Measurements from ENCODE around the gene GJA3. TPM values are rescaled to one million over a fixed set of nuclear protein-coding genes. Genes with fewer than 3 reads are reported as not detected.

GJA3 gene
- total and polyA plus RNA-seq, 9 of the 15 experiments (the other 6 are each of a cell fraction or from before 2014, with no cell fraction given) = 0.03 to 0.13 (median 0.04) TPM; not detected in 4

DNA sequence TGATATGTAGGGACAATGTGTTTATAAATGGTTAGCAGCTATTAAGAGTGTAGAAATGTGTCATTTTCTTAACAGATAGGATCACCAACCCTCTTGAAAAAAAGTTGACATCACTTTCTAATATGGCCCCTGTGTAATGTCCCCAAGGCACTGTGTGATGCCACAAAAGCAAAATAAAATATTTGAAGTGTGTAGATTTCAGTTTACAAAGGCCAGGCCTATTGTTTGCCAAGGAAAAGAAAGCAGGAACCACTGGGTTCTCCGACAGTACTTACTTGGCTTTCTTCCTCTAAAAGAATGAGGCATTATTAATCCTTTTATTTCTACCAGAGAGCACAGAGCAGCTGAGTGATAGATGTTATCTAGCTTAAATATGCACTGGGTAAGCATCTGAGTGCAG is 10.5 kb upstream of the GJA3 start:
- no peak overlapping the region for H3K4me2 ChIP-seq (ENCODE audit: insufficient read depth, low read length)
- H3K27me3 ChIP-seq (ENCODE audit: control insufficient read depth in 2 of 2, insufficient read depth in 2 of 2, low read length in 2 of 2) = peaks cover 8 to 50% of the 10 kb centered on the region in 2 experiments; a peak in 3 of 5 replicates
- ChIA-PET CTCF (ENCODE audit: low intra/inter-chr PET ratio) (no interaction called here), POLR2A (no interaction called here)
- no peaks in the 10 kb centered on the region for H3K9me3 ChIP-seq (replicated peaks; ENCODE audit: control insufficient read depth, insufficient read depth, low read depth, low read length)
- WGBS (ENCODE audit: insufficient coverage, low coverage, missing lambda C conversion rate) = 13% methylated on average over 1 of the region's 1 CpG
- H3K79me2 ChIP-seq (ENCODE audit: control insufficient read depth, insufficient read depth, low read length) = no peaks in the 10 kb centered on the region
- no peaks in the 10 kb centered on the region for H3K9me1 ChIP-seq (ENCODE audit: control insufficient read depth, insufficient read depth, low read length)
- H3K27ac ChIP-seq (ENCODE audit: extremely low read depth, low read depth, low read length) = no peak overlapping the region
- FAIRE-seq (no peak), DNase-seq (ENCODE audit: extremely low read depth in 1 of 4, low spot score in 3 of 4) (no peak), ATAC-seq (no peak)
- intact Hi-C loops (cut with micrococcal nuclease) = no loop called here
- H3K4me1 ChIP-seq (replicated peaks in 1 of 2; ENCODE audit: control insufficient read depth in 2 of 2, insufficient read depth in 2 of 2, low read length in 2 of 2) = peaks cover 0 to 5% of the 10 kb centered on the region in 2 experiments; a peak in 2 of 5 replicates
- no peak overlapping the region for H2AFZ ChIP-seq (ENCODE audit: low read depth, low read length)
- no peaks in the 10 kb centered on the region for H3K36me3 ChIP-seq (ENCODE audit: control insufficient read depth, insufficient read depth, low read length)
- BruUV-seq (replicated peaks) = no TSS peak
- in situ Hi-C loops (cut with MboI) = no loop called here
- H3K9ac ChIP-seq (ENCODE audit: insufficient read depth in 1 of 2, low read depth in 2 of 2, low read length in 2 of 2) = no peak overlapping the region
- no peaks in the 10 kb centered on the region; the same call in 1 of the 2 replicates for H4K20me1 ChIP-seq (replicated peaks; ENCODE audit: control insufficient read depth, insufficient read depth, low read length)
- no peak overlapping the region for H3K4me3 ChIP-seq
- no peak for TF ChIP-seq NCOR1 (IDR thresholded peaks at IDR 0.05)
- no peak for TF ChIP-seq YBX1 (IDR thresholded peaks at IDR 0.05)
- TF ChIP-seq, protein P1, sequence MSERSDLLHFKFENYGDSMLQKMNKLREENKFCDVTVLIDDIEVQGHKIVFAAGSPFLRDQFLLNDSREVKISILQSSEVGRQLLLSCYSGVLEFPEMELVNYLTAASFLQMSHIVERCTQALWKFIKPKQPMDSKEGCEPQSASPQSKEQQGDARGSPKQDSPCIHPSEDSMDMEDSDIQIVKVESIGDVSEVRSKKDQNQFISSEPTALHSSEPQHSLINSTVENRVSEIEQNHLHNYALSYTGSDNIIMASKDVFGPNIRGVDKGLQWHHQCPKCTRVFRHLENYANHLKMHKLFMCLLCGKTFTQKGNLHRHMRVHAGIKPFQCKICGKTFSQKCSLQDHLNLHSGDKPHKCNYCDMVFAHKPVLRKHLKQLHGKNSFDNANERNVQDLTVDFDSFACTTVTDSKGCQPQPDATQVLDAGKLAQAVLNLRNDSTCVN (CRISPR knock-in tag; IDR thresholded peaks at IDR 0.05) = no peak
- TF ChIP-seq ZFPM2 (CRISPR knock-in tag; IDR thresholded peaks at IDR 0.05) = no peak
- no peak for TF ChIP-seq FOXA3 (CRISPR knock-in tag; conservative IDR thresholded peaks at IDR 0.05 in 1 of 2, IDR thresholded peaks at IDR 0.05 in 1 of 2)
- no peak for TF ChIP-seq HEY1 (CRISPR knock-in tag; IDR thresholded peaks at IDR 0.05; ENCODE audit: borderline replicate concordance)
- TF ChIP-seq ZNF274 (IDR thresholded peaks at IDR 0.05; ENCODE audit: borderline replicate concordance, low read depth, low read length) = no peak
- TF ChIP-seq, protein P2, sequence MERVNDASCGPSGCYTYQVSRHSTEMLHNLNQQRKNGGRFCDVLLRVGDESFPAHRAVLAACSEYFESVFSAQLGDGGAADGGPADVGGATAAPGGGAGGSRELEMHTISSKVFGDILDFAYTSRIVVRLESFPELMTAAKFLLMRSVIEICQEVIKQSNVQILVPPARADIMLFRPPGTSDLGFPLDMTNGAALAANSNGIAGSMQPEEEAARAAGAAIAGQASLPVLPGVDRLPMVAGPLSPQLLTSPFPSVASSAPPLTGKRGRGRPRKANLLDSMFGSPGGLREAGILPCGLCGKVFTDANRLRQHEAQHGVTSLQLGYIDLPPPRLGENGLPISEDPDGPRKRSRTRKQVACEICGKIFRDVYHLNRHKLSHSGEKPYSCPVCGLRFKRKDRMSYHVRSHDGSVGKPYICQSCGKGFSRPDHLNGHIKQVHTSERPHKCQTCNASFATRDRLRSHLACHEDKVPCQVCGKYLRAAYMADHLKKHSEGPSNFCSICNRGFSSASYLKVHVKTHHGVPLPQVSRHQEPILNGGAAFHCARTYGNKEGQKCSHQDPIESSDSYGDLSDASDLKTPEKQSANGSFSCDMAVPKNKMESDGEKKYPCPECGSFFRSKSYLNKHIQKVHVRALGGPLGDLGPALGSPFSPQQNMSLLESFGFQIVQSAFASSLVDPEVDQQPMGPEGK (CRISPR knock-in tag; IDR thresholded peaks at IDR 0.05; ENCODE audit: borderline replicate concordance) = no peak
- TF ChIP-seq RBM14 (IDR thresholded peaks at IDR 0.05; ENCODE audit: borderline replicate concordance, insufficient read depth, low read depth, low read length) = no peak
- TF ChIP-seq KLF13 (tag; IDR thresholded peaks at IDR 0.05; ENCODE audit: borderline replicate concordance, low read depth) = no peak
- TF ChIP-seq MEF2A (IDR thresholded peaks at IDR 0.05; ENCODE audit: control insufficient read depth, low read depth, low read length) = no peak
